ENCODE measurements around the gene MARS1.

The MARS1 gene

GRCh38 chr12:57479043-57479375, 8.9 kb upstream of the MARS1 start:
- TF ChIP-seq, protein P1, sequence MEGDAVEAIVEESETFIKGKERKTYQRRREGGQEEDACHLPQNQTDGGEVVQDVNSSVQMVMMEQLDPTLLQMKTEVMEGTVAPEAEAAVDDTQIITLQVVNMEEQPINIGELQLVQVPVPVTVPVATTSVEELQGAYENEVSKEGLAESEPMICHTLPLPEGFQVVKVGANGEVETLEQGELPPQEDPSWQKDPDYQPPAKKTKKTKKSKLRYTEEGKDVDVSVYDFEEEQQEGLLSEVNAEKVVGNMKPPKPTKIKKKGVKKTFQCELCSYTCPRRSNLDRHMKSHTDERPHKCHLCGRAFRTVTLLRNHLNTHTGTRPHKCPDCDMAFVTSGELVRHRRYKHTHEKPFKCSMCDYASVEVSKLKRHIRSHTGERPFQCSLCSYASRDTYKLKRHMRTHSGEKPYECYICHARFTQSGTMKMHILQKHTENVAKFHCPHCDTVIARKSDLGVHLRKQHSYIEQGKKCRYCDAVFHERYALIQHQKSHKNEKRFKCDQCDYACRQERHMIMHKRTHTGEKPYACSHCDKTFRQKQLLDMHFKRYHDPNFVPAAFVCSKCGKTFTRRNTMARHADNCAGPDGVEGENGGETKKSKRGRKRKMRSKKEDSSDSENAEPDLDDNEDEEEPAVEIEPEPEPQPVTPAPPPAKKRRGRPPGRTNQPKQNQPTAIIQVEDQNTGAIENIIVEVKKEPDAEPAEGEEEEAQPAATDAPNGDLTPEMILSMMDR (conservative IDR thresholded peaks at IDR 0.05; ENCODE audit: low read length), result no peak
- H3K4me3 ChIP-seq (ENCODE audit: low read length), result no peak overlapping the region
- DNase-seq (ENCODE audit: low read depth), result no peak

DNA sequence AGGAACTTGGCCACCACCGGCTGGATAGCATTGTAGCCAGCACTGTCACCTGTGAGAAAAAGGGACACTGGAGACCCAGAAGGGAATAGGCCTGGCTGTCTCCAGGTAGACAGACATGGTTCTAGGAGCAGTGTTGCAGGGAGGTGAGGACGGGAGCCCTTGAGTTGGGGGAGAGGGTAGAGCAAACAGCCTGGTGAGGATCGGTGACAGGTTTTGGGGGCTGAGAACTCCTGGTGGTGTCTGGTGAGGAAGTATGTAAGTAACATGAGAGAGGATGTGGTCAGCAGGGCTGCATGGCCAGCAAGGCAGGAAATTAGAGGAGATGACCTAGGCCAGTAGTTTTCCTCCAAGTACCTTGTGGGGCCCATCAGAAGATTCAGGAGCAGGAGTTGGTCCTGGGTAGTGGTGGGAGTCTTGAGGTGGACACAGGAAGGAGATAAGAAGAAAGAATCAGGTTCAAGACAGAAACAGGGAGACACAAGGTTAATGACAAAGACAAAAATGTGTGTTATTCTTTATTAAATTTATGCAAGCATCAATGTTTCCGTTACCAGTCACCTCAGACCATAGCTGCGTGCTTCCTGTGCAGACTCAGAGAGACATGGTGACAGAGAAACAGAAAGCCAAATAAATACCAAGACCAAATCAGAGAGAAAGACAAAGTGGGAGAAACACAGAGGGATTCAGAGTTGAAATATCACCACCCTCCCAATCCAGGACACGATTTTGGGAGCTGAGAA, 8.3 kb upstream of the MARS1 start, which contains the start of gene ARHGAP9:
Gene ARHGAP9, minus strand, starts transcription at position 491 of the 740 bp plus-strand sequence. Its CDS starts 460 bp downstream, at position 31.
- DNase-seq (ENCODE audit: low read depth), result no peak
- TF ChIP-seq, protein P1 (conservative IDR thresholded peaks at IDR 0.05; ENCODE audit: low read length), result no peak
- H3K4me3 ChIP-seq (ENCODE audit: low read length), result no peak within 1 kb of the TSS

DNA sequence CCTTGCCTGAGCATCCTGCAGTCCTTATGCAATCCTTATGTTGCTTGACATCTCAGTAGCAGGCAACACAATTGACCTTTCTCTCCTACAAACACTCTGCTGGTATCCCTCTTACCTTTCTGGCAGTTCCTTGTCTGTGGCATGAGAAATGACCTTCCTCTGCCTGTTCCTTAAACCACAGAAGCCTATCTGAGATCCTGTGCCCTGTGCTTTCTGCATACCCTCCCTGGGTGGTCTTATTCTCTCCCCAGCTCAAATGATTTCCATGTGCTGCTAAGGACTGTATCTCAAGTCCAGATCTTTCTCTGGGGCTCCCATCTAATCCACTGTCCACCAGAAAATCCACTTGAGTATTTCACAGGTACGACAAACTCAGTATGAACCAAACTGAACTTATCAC, 6.2 kb upstream of the MARS1 start:
- TF ChIP-seq, protein P1 (conservative IDR thresholded peaks at IDR 0.05; ENCODE audit: low read length), result no peak
- H3K4me3 ChIP-seq (ENCODE audit: low read length), result no peak overlapping the region
- DNase-seq (ENCODE audit: low read depth), result no peak

DNA sequence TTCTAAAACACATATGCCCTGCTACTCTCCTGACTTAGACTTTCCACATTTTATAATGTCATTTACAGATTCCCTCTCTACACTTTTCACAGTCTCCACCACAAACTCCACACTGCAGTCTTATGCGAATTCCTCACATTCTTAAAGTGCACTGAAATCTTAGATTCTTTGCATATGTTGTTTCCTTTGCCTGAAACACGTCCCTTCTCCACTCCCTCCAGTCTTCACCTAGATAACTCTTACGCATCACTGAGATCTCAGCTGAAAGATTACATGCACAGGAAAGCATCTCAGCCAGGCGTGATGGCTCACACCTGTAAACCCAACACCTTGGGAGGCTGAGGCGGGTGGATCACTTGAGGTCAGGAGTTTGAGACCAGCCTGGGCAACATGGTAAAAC, 4.4 kb upstream of the MARS1 start:
- TF ChIP-seq, protein P1 (conservative IDR thresholded peaks at IDR 0.05; ENCODE audit: low read length), result no peak
- no peak overlapping the region for H3K4me3 ChIP-seq (ENCODE audit: low read length)
- DNase-seq (ENCODE audit: low read depth), result peak; percentile 84

GRCh38 chr12:57485695-57486094, 2.2 kb upstream of the MARS1 start:
- no peak for DNase-seq (ENCODE audit: low read depth)
- TF ChIP-seq, protein P1 (conservative IDR thresholded peaks at IDR 0.05; ENCODE audit: low read length), result no peak
- no peak overlapping the region for H3K4me3 ChIP-seq (ENCODE audit: low read length)

DNA sequence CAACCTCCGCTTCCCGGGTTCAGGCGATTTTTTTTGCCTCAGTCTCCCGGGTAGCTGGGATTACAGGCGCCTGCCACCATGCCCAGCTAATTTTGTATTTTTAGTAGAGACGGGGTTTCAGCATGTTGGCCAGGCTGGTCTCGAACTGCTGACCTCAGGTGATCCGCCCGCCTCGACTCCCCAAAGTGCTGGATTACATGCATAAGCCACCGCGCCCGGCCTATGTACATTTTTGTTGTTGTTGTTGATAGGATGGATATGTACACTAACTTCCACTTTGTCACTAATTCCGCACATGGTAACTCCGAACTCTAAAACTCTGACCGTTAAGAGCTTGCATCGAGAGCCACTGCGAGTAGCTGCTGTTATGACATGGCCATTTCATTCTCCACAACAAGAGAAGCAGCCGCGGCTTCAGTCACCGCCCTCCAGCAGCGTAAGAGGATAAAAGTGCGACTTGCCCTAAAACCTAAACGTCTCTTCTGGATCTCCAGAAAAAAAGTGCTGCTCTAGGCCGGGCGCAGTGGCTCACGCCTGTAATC, 742 bp upstream of the MARS1 start:
- TF ChIP-seq, protein P1 (conservative IDR thresholded peaks at IDR 0.05; ENCODE audit: low read length), result no peak
- no peak overlapping the region for H3K4me3 ChIP-seq (ENCODE audit: low read length)
- DNase-seq (ENCODE audit: low read depth), result no peak
